AG20443 (cell line): ENCODE data around the gene MARS1.
A peak's percentile ranks its signal among the peaks of the same experiment; 100 is the strongest.

Experiments used
- DNase-seq: peaks from one replicate; pipeline ENCODE4 v3.0.0; 2012; ENCODE audit warnings: low spot score, mixed read lengths

Gene MARS1

GRCh38 chr12:57518176-57518919, 30.5 kb downstream of the MARS1 start:
- no peak for DNase-seq

DNA sequence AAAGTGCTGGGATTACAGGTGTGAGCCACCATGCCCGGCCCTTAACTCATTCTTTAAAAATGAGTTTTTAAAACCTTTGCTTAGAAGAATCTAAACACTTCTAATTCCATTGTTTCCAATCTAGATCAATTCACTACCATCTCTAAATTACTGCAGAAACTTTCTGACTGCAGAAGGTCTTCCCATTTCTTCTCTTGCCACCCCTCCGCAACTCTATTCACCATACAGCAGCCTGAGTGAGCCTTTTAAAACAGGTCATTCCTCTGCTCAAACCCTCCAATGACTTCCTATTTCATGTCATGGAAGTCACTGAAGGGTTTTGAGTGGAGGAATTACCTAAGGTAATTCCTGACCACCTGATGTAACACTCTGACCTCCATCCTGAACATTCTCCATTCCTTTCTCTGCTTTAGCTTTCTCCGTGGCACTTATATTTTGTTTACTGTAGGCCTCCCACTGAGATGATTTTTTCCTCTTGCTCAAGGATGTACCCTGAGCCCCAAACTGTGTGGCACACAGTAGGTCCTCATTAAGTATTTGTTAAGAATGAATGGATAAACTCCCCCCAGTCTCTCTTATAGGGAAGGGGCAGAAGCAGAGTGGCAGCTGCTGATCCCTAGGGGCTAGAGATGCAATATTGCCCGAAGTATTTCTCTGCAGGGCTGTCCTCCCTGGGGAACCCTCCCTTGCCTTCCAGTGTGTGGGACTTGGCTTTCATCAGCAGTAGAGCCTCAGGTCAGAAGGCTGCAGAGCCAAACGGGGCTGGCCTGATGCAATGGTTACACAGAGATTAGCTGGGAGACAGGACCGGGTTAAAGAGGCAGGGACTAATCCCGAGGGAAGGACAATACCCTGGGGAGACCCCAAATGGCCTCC, 31.3 kb downstream of the MARS1 start:
- DNase-seq, result no peak

DNA sequence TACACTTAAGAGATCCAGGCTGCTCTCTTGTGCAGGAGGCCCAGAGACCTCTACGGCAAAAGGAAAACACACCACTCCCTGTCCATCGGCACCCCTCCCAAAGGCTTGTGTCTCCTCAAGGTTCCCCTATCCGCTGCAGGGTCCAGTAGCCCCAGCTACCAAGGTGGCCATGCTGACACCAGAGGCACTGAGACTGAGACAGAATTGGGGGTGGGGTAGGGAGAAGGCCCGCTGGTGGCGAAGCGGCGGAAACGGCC, 31.9 kb downstream of the MARS1 start:
- DNase-seq, result no peak

GRCh38 chr12:57520053-57520818, 32.4 kb downstream of the MARS1 start, which contains the start of gene DDIT3:
Gene DDIT3 (minus strand): TSS chr12:57520514. CDS start chr12:57517406, 3,108 bp downstream.
- peak; percentile 97 for DNase-seq

DNA sequence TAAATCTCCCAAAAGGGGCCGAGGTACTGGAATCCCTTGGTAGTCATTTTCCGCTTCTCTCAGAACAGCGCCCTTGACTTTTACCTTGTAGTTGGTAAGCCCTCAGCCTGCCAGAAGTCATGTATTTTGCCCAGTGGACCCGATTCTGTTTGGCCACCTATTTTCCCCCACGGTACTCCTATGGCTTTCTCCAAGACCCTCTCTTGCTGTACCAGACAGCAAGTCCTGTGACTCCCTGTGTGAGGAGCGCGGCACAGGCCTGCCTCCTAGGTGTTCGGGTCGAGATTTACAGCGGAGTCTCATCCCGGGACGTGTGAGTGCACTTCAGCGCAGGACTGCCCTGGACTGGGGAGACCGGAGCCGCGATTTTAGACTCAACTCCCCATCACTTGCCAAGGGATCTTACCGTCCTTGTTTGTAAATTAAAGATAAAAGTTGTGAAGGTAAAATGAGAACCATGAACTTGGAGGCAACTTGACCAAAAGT, 33.7 kb downstream of the MARS1 start:
- DNase-seq, result no peak

DNA sequence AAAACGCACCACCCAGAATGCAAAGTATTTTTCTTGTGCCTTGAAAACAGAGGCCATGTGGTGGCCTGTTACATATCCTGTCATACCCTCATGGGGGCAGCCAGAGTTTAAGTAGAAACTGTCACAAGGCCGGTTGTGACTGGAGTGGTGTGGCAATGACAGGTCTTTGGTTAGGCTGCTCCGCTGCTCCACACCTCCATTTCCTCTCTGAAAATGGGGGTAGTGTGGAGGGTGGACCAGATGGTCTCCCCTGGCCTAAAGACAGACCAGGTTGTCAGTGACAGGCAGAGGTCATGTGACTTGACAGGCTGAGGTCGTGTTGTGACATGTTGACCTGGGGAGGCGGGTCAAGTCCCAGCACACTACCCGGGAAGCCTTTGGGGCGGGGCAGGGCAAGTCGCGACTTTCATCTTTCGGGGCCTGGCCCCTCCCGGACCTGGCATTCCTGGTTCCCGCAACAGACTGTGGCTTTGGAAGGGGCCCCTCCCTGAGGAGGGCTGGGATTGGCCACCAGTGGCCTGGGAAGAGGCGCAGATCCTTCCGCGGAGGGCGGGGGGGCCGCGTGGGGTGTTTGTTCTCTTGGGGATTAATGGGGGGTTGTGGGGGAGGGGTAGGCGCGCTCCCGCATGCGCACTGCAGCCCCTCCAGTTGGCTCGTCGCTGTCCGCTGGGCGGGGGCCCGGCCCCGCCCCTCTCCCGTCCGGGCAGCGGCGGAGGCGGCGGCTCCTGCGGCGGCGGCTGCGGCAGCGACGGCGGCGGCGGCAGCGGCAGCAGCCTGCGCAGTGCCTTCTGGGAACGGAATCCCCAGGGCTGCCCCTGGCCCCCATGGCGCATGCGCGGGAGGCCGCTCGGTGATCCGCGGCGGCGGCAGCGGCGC, 34.4 kb downstream of the MARS1 start, which contains the start of gene MBD6:
MBD6 (plus strand) TSS at position 814 of the 876 bp plus-strand sequence. CDS start 1,480 bp downstream, outside the sequence.
- peak; percentile 98 for DNase-seq

GRCh38 chr12:57522887-57523705, 35.2 kb downstream of the MARS1 start:
- no peak for DNase-seq

DNA sequence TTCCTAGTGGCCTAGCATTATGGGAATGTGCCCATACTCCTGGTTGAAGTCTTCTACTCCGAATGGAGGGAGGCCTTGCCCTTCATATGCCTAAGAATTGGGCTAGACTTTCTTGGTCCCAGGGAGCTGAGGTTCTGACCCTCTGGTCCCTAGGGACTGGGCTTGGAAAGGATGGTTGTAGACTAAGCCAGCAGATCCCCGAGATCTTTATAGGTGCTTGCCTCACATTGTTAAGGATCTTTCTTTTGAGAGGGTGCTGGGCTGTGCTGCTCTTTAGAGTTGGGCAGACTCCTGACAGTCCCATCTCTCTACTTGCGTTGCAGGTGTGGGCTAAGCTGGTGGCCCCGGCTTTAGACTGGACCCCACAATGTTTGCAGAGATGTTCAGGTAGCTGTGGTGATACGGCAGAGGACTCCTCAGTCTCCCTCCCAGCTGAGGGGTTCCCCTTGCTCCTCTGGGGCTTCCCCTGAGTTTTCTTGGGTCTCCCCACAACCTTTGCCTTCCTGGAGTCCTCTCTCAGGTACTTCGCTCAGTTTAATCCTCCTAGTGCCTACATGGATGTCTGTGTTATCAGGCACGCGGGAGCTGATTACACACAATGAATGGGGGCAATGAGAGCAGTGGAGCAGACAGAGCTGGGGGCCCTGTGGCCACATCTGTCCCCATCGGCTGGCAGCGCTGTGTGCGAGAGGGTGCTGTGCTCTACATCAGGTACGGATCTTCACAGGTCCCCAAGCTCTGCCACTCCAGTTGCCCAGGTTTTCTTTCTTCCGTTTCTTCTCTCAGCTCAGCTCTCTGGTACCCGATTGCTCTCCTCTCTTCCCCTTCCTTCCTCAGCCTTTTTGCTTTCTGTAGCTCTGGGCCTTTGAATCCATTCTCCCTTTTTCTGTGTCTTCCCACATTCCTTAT, 36.1 kb downstream of the MARS1 start:
- DNase-seq, result no peak

- no peak for DNase-seq
Observed at GRCh38 chr12:57524814-57525614, 37.1 kb downstream of the MARS1 start.

GRCh38 chr12:57525615-57526383, 37.9 kb downstream of the MARS1 start:
- no peak for DNase-seq

DNA sequence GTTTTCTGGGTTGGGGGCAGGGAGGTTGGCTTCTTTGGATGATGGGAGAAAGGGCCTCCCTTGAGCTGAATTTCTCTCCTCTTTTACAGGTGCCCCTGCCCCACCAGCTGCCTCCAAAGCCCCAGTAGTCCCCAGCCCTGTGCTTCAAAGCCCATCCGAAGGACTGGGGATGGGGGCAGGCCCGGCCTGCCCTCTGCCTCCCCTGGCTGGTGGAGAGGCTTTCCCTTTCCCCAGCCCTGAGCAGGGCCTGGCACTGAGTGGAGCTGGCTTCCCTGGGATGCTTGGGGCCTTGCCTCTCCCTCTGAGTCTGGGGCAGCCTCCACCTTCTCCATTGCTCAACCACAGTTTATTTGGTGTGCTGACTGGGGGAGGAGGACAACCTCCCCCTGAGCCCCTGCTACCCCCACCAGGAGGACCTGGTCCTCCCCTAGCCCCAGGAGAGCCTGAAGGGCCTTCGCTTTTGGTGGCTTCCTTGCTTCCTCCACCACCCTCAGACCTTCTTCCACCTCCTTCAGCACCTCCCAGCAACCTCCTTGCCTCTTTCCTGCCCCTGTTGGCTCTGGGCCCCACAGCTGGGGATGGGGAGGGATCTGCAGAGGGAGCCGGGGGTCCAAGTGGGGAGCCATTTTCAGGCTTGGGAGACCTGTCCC, 38.7 kb downstream of the MARS1 start:
- no peak for DNase-seq

DNA sequence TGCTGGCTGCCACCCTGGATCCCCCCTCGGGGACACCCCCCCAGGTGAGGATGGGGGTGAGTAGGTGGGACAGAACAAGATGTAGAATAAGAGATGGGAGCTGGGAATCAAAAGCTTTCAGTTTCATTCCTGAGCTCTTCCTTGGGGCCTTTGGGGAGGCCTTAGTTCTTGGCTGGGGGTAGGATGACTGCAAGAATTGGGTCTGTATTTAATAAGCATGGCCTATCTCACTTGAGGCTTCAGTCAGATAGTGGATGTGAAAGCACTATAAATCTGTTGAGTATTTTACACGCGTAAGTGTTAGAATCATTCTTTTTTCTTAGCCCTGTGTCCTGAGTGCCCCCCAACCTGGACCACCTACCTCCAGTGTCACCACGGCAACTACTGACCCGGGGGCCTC, 39.3 kb downstream of the MARS1 start:
- DNase-seq, result no peak

DNA sequence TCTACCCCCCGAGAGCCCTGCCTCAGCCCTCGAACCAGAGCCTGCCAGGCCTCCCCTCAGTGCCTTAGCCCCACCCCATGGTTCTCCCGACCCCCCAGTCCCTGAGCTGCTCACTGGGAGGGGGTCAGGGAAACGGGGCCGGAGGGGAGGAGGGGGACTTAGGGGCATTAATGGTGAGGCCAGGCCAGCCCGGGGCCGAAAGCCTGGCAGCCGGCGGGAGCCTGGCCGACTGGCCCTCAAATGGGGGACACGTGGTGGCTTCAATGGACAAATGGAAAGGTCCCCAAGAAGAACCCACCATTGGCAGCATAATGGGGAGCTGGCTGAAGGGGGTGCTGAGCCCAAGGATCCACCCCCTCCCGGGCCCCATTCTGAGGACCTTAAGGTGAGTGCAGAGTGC, 40.3 kb downstream of the MARS1 start:
- DNase-seq, result no peak

- no peak for DNase-seq
Observed at GRCh38 chr12:57528831-57529555, 41.1 kb downstream of the MARS1 start.

DNA sequence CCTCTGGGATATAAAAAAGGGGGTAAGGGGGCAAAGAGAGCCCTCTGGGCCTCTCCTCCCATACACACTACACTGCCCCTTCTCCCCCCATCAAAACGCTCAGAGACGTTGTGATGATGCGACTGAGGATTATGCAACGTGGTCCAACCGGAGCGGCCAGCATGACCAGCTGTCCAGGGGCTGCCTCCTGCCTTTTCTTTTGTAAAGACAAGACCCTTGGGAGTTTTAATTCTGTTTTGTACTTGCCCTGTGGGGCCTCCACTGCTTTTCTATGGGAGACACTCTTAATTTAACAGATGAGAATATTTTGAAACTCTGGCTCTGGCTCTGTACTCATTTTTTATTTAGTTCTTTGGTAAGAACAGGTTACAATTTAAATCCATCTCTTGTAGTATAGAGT, 42.0 kb downstream of the MARS1 start:
- no peak for DNase-seq

GRCh38 chr12:57530396-57531142, 42.7 kb downstream of the MARS1 start:
- DNase-seq, result no peak
